ENCODE measurements around the gene JARID2. TPM values are rescaled to one million over a fixed set of nuclear protein-coding genes. Genes with fewer than 3 reads are reported as not detected.

JARID2 gene
- total RNA-seq, 1 experiment from 2014 or later = 6.0 TPM

- no peak overlapping the region for H3K27ac ChIP-seq (ENCODE audit: low read length)
- POLR2A ChIA-PET = no interaction called here
- H3K4me1 ChIP-seq (ENCODE audit: control insufficient read depth, insufficient read depth, low read length) = no peaks in the 10 kb centered on the region
- no peak for DNase-seq (ENCODE audit: low read depth, low spot score)
- H3K9me3 ChIP-seq (ENCODE audit: control insufficient read depth, insufficient read depth, low read depth, low read length) = no peaks in the 10 kb centered on the region
- no peaks in the 10 kb centered on the region for H3K36me3 ChIP-seq (ENCODE audit: control insufficient read depth, insufficient read depth, low read length)
- CTCF ChIA-PET = no interaction called here
- in situ Hi-C loops (cut with HindIII; ENCODE audit: low pct_unique_long_range_greater_than_20kb, low sequenced_read_pairs) = no loop called here
- TF ChIP-seq, protein P1, sequence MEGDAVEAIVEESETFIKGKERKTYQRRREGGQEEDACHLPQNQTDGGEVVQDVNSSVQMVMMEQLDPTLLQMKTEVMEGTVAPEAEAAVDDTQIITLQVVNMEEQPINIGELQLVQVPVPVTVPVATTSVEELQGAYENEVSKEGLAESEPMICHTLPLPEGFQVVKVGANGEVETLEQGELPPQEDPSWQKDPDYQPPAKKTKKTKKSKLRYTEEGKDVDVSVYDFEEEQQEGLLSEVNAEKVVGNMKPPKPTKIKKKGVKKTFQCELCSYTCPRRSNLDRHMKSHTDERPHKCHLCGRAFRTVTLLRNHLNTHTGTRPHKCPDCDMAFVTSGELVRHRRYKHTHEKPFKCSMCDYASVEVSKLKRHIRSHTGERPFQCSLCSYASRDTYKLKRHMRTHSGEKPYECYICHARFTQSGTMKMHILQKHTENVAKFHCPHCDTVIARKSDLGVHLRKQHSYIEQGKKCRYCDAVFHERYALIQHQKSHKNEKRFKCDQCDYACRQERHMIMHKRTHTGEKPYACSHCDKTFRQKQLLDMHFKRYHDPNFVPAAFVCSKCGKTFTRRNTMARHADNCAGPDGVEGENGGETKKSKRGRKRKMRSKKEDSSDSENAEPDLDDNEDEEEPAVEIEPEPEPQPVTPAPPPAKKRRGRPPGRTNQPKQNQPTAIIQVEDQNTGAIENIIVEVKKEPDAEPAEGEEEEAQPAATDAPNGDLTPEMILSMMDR (IDR thresholded peaks at IDR 0.05) = no peak
- TF ChIP-seq, protein P2, sequence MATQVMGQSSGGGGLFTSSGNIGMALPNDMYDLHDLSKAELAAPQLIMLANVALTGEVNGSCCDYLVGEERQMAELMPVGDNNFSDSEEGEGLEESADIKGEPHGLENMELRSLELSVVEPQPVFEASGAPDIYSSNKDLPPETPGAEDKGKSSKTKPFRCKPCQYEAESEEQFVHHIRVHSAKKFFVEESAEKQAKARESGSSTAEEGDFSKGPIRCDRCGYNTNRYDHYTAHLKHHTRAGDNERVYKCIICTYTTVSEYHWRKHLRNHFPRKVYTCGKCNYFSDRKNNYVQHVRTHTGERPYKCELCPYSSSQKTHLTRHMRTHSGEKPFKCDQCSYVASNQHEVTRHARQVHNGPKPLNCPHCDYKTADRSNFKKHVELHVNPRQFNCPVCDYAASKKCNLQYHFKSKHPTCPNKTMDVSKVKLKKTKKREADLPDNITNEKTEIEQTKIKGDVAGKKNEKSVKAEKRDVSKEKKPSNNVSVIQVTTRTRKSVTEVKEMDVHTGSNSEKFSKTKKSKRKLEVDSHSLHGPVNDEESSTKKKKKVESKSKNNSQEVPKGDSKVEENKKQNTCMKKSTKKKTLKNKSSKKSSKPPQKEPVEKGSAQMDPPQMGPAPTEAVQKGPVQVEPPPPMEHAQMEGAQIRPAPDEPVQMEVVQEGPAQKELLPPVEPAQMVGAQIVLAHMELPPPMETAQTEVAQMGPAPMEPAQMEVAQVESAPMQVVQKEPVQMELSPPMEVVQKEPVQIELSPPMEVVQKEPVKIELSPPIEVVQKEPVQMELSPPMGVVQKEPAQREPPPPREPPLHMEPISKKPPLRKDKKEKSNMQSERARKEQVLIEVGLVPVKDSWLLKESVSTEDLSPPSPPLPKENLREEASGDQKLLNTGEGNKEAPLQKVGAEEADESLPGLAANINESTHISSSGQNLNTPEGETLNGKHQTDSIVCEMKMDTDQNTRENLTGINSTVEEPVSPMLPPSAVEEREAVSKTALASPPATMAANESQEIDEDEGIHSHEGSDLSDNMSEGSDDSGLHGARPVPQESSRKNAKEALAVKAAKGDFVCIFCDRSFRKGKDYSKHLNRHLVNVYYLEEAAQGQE (IDR thresholded peaks at IDR 0.05; ENCODE audit: insufficient read depth in 1 of 2, low read depth in 2 of 2, low read length in 1 of 2) = no peak
- TF ChIP-seq POLR2AphosphoS5 (IDR thresholded peaks at IDR 0.05; ENCODE audit: low read depth, low read length) (no peak), SIN3A (IDR thresholded peaks at IDR 0.05; ENCODE audit: borderline replicate concordance, insufficient read depth, low read depth, low read length) (no peak), TCF7L2 (IDR thresholded peaks at IDR 0.05; ENCODE audit: low read depth, low read length) (no peak)
- intact Hi-C loops (cut with micrococcal nuclease; ENCODE audit: unreplicated experiment) = no loop called here
- H3K4me3 ChIP-seq (ENCODE audit: low read depth in 2 of 2, low read length in 2 of 2) = no peak overlapping the region
- H3K27me3 ChIP-seq (ENCODE audit: control insufficient read depth, insufficient read depth, low read length) = no peaks in the 10 kb centered on the region
- ATAC-seq = no peak
- no TSS peak for BruUV-seq (replicated peaks)
Measured at GRCh38 chr6:15336900-15337560, 91.2 kb downstream of the JARID2 start.

DNA sequence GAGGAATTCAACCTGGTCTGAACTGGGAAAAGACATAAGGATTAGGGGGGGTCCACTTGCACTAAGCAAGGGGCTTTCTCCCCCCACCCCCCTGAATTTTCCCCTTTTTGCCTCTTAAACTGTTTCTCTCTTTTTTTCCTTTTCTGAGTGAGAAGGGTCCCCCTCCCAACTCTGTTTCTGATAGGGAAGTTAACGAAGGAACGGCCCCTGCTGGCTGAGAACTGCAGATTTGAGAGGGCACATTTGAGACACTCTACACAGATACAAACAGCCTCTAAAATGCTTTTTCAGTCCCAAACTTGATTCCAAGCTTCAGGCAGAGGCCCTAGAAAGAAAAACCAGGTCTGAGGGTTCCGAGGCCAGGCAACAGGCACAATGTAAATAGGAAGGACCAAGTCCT lies 91.7 kb downstream of the JARID2 start:
- no peak for ATAC-seq
- H3K4me3 ChIP-seq (ENCODE audit: low read depth in 2 of 2, low read length in 2 of 2) = no peak overlapping the region
- no peaks in the 10 kb centered on the region for H3K9me3 ChIP-seq (ENCODE audit: control insufficient read depth, insufficient read depth, low read depth, low read length)
- BruUV-seq (replicated peaks) = no TSS peak
- H3K4me1 ChIP-seq (ENCODE audit: control insufficient read depth, insufficient read depth, low read length) = no peaks in the 10 kb centered on the region
- DNase-seq (ENCODE audit: low read depth, low spot score) = no peak
- H3K36me3 ChIP-seq (ENCODE audit: control insufficient read depth, insufficient read depth, low read length) = no peaks in the 10 kb centered on the region
- intact Hi-C loops (cut with micrococcal nuclease; ENCODE audit: unreplicated experiment) (no loop called here), in situ Hi-C loops (cut with HindIII; ENCODE audit: low pct_unique_long_range_greater_than_20kb, low sequenced_read_pairs) (no loop called here)
- TF ChIP-seq POLR2AphosphoS5 (IDR thresholded peaks at IDR 0.05; ENCODE audit: low read depth, low read length) (no peak), SIN3A (IDR thresholded peaks at IDR 0.05; ENCODE audit: borderline replicate concordance, insufficient read depth, low read depth, low read length) (no peak), TCF7L2 (IDR thresholded peaks at IDR 0.05; ENCODE audit: low read depth, low read length) (no peak)
- TF ChIP-seq, protein P1 (IDR thresholded peaks at IDR 0.05) = no peak
- TF ChIP-seq, protein P2 (IDR thresholded peaks at IDR 0.05; ENCODE audit: insufficient read depth in 1 of 2, low read depth in 2 of 2, low read length in 1 of 2) = no peak
- ChIA-PET POLR2A (no interaction called here), CTCF (no interaction called here)
- H3K27me3 ChIP-seq (ENCODE audit: control insufficient read depth, insufficient read depth, low read length) = no peaks in the 10 kb centered on the region
- no peak overlapping the region for H3K27ac ChIP-seq (ENCODE audit: low read length)
